ENCODE measurements around the gene ORAI1.
"Not testable (repeated sequence)": the region's sequence is repeated elsewhere in the genome, so short reads cannot be mapped to it uniquely, and the experiment has no call there.

ORAI1 gene

DNA sequence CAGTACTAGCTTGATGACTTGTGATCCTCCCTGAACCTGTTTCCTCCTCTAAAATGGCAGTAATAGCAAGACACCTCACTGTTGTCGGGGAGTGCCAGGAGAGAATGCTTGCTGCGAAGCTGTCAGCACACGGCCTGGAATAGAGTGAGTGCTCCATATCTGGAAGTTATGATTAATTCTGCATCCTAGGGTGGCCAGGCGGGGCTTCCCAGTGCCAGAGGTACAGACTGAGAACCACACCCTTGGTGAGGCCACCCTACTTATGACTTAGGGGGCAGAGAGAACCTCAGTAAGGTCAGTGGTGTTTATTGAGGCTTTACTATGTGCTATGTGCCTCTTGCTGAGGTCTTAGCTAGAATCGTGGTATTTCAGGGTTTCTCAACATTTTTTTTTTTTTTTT lies 23.0 kb downstream of the ORAI1 start:
- no peak for DNase-seq (ENCODE audit: low read depth)

DNA sequence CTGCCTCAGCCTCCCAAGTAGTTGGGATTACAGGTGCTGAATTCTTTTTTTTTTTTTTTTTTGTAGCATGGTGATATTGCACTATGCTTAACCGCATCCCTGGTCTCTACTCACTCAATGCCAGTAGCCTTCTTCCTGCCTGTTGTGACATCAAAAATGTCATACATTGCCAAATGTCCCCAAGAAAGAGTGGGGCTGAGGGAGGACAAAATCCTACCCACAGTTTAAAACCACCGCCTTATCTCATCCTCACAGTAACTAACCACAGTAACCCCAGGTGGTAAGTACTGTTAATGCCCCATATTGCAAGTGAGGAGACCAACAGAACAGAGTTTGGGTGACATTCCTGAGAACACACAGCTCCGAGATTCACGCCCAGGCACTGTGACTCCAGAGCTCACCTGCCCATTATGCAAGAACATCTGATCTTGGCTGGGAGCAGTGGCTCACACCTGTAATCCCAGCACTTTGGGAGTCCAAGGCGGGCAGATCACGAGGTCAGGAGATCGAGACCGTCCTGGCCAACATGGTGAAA lies 23.6 kb downstream of the ORAI1 start:
- no peak for DNase-seq (ENCODE audit: low read depth)

DNA sequence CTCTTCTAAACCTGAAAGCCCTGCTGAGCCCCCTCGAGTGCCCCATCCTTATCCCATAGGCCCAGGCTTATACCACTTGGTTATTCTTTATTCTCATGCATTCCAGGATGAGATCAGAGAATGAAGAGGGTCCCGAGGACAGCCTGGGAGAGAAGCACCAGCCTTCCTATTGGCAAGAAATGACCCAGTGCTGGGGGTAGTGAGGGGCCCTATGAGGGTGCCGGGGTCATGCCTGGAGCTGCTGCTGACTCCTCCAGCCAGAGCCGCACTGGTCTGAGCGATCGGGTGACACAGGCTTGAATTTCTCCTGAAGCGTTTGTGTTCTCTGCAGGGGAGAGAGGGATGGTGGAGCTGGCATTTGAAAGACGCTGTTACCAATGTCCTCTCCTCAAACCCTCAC lies 25.0 kb downstream of the ORAI1 start:
- DNase-seq (ENCODE audit: low read depth), result no peak

DNA sequence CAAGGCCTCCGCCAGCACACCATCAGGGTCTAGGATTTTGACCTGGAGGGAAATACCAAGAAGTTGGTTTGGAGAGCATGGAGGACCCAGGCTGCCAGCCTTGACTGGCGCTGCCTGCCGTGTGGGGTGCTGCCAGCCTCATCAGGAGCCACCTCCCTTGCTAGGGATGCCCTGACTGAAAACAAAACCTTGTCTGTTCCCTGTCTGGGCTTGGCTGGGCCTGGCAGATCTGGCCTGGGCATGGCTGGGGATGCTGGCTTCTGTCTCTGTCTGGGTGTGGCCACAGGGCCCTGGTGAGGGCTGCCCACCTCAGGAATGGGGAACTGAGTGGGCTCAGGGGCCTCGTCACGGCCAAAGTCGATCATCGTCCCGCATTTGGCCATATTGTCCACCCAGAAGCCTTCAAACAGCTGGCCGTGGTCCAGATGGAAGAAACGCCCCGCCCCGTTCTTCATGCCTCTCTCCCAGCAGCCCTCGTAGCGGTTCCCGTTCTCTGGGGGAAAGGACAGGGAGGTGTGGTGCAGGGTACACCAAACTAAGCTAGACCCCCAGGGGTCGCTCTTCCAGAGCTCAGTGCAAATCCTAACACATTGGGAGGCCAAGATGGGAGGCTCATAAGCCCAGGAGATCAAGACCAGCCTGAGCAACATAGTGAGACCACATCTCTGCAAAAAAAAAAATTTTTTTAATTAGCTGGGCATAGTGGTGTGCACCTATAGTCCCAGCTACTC lies 26.6 kb downstream of the ORAI1 start:
- DNase-seq (ENCODE audit: low read depth), result no peak

DNA sequence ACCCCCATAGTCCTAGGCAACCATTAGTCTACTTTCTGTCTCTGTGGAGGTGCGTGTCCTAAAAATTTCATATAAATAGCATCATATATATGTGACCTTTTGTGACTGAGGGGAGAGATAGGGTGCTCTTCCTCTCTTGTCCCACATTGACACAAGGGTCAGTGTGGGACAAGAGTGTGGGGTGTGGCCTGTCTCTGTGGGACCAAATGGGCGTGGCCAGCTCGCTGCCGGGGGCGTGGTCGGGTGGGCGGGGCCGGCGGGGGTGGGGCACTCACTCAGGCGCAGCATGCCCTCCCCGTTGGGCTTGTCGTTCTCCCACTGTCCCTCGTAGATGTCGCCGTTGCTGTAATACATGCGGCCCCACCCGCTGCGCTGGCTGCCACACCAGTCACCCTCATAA lies 27.7 kb downstream of the ORAI1 start:
- DNase-seq (ENCODE audit: low read depth), result no peak

DNA sequence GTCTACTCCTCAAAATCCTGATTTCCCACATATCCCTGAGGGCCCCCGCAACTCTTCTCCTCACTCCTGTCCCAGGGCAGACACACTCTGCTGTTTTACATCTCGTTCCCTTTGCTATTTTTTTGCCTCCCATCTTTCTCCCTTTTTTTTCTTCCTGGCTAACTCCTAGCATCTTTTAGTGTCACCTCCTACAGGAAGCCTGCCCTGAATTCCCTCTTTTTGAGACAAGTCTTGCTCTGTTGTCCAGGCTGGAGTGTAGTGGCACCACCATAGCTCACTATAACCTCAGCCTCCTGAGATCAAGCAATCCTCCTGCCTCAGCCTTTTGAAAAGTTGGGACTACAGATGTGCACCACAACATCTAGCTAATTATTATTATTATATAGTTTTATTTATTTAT lies 29.8 kb downstream of the ORAI1 start:
- no peak for DNase-seq (ENCODE audit: low read depth)

DNA sequence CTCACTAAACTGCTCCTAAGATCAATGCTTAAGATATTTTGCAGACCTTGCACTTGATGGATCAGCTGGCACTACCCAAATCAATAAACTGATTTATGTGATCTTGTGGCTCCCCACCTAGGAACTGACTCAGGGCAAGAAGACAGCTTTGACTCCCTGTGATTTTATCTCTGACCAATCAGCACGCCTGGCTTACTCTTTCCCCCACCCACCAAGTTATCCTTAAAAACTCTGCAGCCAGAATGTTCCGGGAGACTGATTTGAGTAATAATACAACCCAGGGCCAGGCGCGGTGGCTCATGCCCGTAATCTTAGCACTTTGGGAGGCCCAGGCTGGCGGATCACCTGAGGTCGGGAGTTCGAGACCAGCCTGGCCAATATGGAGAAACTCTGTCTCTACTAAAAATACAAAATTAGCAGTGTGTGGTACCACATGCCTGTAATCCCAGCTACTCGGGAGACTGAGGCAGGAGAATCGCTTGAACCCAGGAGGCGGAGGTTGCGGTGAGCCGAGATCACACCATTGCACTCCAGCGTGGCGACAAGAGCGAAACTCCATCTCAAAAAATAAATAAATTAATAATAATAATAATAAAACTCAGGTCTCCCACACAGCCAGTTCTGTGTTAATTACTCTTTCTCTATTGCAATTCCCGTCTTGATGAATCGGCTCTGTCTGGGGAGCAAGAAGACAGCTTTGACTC lies 31.1 kb downstream of the ORAI1 start:
- no peak for DNase-seq (ENCODE audit: low read depth)

DNA sequence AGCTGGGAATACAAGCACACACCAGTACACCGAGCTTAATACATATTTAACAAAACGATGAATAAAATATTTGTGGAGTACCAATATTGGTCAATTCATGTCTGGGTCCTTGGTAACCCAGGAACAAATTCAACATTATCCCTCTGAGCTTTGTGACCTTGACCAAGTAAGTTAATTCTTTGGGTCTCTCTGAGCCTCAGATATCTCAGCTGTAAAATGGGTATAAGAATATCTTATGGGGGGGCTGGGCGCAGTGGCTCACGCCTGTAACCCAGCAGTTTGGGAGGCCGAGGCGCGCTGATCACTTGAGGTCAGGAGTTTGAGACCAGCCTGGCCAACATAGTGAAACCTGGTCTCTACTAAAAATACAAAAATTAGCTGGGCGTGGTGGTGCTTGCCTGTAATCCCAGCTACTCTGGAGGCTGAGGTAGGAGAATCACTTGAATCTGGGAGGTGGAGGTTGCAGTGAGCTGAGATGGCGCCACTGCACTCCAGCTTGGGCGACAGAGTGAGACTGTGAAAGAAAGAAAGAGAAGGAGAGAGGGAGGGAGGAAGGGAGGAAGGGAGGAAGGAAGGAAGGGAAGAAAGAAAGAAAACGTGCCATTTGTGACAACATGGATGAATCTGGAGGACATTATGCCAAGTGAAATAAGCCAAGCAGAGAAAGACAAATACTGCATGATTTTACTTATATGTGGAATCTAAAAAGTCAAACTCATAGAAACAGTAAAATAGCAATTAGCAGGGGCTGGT lies 35.2 kb downstream of the ORAI1 start:
- not testable (repeated sequence) for DNase-seq (ENCODE audit: low read depth)

DNA sequence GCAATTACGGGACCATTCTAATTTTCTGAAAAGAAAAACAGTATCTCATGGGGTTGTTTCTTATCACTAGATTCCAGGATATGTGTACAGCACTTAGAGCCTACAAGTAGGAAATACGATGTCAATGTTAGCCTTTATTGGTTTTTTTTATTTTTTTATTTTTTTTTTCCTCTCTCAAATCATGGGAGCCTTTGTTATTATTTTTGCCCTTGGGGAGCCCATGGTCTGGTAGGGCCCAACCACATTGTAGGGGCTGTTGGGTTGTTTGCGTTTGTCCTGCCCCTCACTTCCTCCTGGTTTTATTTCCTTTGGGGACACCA lies 37.2 kb downstream of the ORAI1 start:
- no peak for DNase-seq (ENCODE audit: low read depth)

DNA sequence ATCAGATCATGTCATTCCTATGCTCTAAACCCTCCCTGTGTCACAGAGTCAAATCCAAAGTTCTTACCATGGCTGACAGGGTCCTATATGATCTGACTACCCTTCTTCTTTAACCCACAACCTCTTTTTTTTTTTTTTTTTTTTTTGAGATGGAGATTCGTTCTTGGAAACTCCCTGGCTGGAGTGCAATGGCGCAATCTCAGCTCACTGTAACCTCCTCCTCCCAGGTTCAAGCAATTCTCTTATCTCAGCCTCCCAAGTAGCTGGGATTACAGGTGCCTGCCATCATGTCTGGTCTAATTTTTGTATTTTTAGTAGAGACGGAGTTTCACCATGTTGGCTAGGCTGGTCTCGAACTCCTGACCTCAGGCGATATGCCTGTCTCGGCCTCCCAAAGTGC lies 40.5 kb downstream of the ORAI1 start:
- DNase-seq (ENCODE audit: low read depth), result not testable (repeated sequence)

DNA sequence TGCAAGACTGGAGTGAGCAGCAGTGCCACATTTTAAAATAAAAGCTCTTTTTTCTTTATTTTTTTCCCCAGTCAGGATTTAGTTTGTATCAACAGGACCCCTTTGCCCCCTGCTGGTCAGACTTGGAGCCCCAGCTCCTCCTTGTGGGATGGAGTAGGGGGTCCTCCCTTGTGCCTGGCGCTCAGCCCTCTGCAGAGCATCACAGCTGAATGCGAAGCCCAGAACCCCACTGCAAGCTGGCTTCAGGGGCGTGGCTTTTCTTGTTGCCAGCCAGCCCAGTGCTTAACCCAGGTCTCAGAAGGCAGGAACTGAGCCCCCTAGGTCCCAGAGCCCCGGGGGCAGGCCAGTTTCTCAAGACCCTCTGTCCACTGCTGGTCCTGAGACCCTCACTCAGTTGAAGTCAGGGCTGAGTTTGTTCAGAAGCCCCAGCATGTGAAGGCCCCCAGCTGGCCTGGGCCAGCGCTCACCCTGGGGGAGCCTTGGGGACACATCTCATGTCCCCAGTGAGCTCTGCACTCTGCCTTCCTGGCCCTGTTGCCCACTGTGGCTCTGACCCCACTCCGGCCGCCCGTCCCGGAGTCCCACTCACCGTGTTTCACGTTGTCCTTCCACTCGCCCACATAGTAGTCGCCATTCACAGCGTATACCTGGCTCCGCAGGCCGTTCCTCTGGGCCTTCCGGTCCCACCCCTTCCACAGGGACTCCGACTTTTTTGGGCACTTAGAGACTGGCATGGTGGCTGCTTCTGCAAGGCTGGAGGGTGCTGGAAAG lies 42.6 kb downstream of the ORAI1 start:
- no peak for DNase-seq (ENCODE audit: low read depth)

DNA sequence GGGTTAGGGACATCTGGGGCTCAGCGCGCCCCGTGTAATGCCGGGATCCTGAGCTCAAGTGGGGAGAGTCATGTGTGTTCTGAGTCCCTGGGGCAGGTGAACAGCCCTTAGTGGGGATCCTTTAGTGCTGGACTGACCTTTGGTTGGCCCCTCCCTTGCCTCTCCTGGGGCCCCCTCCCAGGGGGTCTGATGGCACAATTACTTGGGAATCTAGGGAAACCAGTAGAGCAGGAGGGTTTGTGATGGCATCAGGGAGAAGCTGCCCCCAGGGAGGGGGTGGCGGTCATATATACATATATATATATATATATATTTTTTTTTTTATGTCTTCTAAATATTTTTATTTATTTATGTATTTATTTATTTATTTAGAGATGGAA lies 43.2 kb downstream of the ORAI1 start, which contains the start of gene MORN3:
MORN3 (minus strand) TSS at position 134 of the 380 bp plus-strand sequence. CDS start 171 bp downstream, outside the sequence.
- DNase-seq (ENCODE audit: low read depth), result no peak

DNA sequence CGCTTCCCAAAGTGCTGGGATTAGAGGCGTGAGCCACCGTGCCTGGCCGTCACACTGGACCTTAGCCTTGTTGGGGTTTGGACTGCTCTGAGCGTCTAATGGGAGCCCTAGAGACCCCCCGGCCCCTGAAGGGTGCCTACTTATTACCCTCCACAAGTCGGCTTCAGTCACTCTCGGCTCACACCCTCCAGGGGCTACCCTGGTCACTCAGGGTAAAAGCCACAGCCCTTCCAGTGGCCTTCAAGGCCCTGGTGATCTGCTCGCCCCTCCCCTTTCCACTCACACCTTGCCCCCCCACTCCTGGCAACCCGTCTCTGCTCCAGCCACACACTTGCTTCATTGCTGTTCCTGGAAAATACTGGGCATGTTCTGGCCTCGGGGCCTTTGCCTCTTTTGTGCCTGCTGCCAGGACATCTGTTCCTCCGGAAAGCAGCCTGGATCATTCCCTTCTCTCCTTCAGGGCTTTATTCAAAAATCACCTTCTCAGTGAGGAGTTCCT lies 46.7 kb downstream of the ORAI1 start:
- no peak for DNase-seq (ENCODE audit: low read depth)

DNA sequence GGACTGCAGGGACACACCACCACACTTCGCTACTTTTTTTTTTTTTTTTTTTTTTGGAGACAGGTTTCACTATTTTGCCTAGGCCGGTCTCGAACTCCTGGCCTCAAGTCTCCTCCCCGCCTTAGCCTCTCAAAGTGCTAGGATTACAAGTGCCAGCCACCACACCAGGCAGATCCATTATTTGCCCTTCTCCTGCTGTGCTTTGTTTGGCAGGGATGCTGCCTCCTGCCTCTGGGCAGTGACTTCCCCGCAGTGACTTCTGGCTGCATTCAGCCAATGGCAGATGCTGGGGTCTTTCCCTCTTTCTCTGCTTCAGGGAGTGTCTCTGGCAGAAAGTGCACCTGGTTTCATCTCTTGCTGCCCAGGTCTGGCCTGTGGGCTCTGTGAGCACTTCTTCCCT lies 49.9 kb downstream of the ORAI1 start:
- no peak for DNase-seq (ENCODE audit: low read depth)

DNA sequence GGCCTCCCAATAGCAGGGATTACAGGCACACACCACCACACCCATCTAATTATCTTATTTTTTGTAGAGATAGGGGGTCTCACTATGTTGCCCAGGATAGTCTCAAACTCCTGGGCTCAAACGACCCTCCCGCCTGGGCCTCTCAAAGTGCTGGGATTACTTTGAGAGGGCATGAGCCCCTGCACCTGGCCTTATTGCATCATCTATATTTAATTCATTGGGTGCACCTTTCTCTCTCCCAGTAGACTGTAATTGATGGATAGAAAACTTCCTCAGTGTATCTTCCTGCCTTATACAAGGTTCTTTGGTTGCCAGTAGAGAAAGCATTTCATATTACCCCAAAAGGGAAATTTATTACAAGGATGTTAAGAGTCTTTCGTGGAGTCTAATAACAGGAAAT lies 52.0 kb downstream of the ORAI1 start:
- DNase-seq (ENCODE audit: low read depth), result no peak

DNA sequence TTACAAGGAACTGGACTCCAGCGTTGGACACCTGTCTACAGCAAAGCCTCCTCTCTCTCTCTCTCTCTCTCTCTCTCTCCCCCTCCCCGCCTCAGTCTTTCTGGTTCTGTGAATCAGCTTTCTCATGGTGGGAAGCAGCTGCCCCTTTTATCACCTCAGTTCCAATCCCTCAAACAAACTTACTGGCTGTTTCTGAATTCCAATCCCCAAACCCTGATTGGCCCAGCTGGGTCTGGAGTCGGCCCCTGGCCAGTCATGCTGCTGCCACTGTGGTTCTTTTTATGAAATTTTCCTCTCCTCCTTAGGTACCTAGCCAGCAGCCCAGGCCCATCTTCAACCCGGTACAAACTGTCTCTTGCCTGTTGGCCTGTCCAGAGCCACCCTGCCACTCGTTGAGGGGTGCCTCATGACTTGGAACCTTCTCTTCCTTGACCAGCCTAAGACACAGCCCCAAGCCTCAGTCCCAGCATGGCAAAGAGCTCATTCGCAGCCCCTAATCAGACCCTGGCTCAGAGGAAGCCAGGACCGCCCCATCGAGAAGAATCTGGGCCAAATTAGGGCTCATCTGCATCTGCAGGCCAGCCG lies 52.5 kb downstream of the ORAI1 start:
- DNase-seq (ENCODE audit: low read depth), result no peak

DNA sequence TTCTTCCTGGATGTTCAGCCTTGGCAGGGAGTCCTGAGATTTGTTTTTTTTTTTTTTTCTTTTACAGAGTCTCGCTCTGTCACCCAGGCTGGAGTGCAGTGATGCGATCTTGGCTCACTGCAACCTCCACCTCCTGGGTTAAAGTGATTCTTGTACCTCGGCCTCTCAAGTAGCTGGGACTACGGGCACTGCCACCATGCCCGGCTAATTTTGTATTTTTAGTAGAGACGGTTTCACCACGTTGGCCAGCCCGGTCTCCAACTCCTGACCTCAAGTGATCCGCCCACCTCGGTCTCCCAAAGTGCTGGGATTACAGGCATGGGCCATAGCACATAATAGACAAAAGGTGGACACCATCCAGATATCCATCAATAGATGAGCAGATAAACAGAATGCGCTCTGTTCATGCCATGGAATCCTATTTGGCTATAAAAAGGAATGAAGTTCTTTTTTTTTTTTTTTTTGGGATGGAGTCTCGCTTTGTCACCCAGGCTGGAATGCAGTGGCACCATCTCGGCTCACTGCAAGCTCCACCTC lies 53.4 kb downstream of the ORAI1 start:
- DNase-seq (ENCODE audit: low read depth), result not testable (repeated sequence)

DNA sequence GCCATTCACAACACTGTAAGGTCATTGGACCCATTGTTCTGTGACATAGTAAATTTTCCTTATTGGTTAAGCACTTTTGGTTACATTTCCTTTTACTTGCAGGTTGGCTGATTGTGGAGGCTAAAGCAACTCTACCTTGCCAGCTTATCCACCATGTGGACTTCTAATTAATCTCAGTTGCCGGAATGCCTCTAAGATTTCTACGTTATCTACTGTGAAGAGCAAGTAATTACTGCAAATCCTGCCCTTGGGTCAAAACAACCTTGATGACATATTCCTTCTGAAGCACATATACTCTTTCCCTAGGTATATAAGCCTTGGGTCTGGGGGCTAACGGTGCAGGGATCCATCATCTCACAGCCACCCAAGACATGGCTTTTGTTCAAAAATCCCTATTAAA lies 62.6 kb downstream of the ORAI1 start:
- no peak for DNase-seq (ENCODE audit: low read depth)

DNA sequence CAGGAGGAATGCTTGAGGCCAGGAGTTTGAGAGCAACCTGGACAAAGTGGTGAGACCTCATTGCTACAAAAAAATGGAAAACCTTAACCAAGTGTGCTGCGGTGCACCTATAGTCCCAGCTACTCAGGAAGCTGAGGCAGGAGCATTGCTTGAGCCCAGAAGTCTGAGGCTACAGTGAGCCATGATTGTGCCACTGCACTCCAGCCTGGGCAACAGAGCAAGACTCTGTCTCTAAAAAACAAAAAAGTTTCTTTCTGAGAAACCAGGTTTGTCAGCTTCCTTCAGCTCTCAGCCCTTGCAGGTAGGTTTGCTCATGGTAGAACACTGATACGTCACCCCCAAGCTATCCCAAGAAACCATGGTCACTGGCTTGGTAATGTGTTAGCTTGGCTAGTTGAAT lies 63.1 kb downstream of the ORAI1 start:
- no peak for DNase-seq (ENCODE audit: low read depth)

Data from stromal cell of bone marrow (primary cell).